Endothelial cell of umbilical vein (primary cell): Measurements from ENCODE around the gene HINT1. TPM values are rescaled to one million over a fixed set of nuclear protein-coding genes. Genes with fewer than 3 reads are reported as not detected.

ENCODE experiments used
- BruUV-seq: library from RNA; stranded (reverse); fragments of 400-500 nt; replicated peaks from 2 replicates; lab custom pipeline; 2021; lab: Mats Ljungman, UMichigan
- CTCF ChIA-PET: fragments of 300-600, 350-600 bp; sonication (Branson Sonifier 250); formaldehyde crosslinking; loops from one replicate; lab custom pipeline; 2021; ENCODE audit warnings: antibody characterized with exemption, inconsistent platforms; lab: Charles Lee
- POLR2A ChIA-PET: fragments of 300-600, 350-600 bp; sonication (Branson Sonifier 250); formaldehyde crosslinking; loops from one replicate; lab custom pipeline; 2021; ENCODE audit warnings: antibody characterized with exemption, inconsistent platforms; lab: Charles Lee
- DNase-seq: peaks from one replicate; pipeline ENCODE4 v3.0.0-alpha.2; 2011; ENCODE audit warnings: low read depth, low spot score
- FAIRE-seq: peaks from 2 replicates; lab custom pipeline; 2011; peaks lifted over from hg19 to GRCh38; lab: Jason Lieb, UNC
- H2AFZ ChIP-seq: 2 replicates; pipeline ENCODE4 v1.6.0; 2012; ENCODE audit warnings: low read depth, low read length, control low read depth, inconsistent platforms
- H3K27ac ChIP-seq: 2 replicates; pipeline ENCODE4 v1.5.1; 2011; ENCODE audit warnings: low read depth, mild to moderate bottlenecking, control low read depth, low read length, moderate library complexity; ENCODE audit not compliant: insufficient read depth
- H3K27me3 ChIP-seq, 2 experiments: 2 replicates each; pipeline versions ENCODE4 v1.6.0 to v1.6.1; 2011; ENCODE audit warnings: low read length in 2 of 2, mixed read lengths in 1 of 2; ENCODE audit not compliant: control insufficient read depth in 2 of 2, insufficient read depth in 2 of 2
- H3K36me3 ChIP-seq, 2 experiments: 2 replicates in 1 of 2; 3 replicates in 1 of 2; pipeline ENCODE4 v1.5.1; 2011; ENCODE audit warnings: low read length in 2 of 2, mild to moderate bottlenecking in 1 of 2, moderate library complexity in 1 of 2; ENCODE audit not compliant: control insufficient read depth in 2 of 2, insufficient read depth in 2 of 2; ENCODE audit errors: extremely low read depth in 1 of 2
- H3K4me1 ChIP-seq: 3 replicates; pipeline ENCODE4 v1.5.1; 2011; ENCODE audit warnings: mild to moderate bottlenecking, low read length; ENCODE audit not compliant: control insufficient read depth, insufficient read depth; ENCODE audit errors: extremely low read depth
- H3K4me2 ChIP-seq: 2 replicates; pipeline ENCODE4 v1.6.1; 2011; ENCODE audit warnings: low read length, control low read depth, mixed read lengths; ENCODE audit not compliant: insufficient read depth
- H3K4me3 ChIP-seq, 3 experiments: fragments of 200-600 bp in 1 of 3; sonication (generic), shearing (Covaris generic) in 1 of 3; replicated peaks in 1 of 3; 2 replicates each; pipeline ENCODE4 v1.5.1; 2011 to 2016; ENCODE audit warnings: control low read depth in 3 of 3, low read length in 3 of 3, mild to moderate bottlenecking in 2 of 3, inconsistent platforms in 1 of 3, low read depth in 1 of 3, moderate library complexity in 1 of 3; ENCODE audit not compliant: insufficient read depth in 1 of 3
- H3K79me2 ChIP-seq: 2 replicates; pipeline ENCODE4 v1.6.0; 2012; ENCODE audit warnings: low read length, inconsistent platforms; ENCODE audit not compliant: control insufficient read depth, insufficient read depth
- H3K9ac ChIP-seq: replicated peaks from 2 replicates; pipeline ENCODE3; 2011; ENCODE audit warnings: low read length, control low read depth; ENCODE audit not compliant: insufficient read depth; ENCODE audit errors: extremely low read depth
- H3K9me1 ChIP-seq: replicated peaks from 3 replicates; pipeline ENCODE4 v1.6.0; 2011; ENCODE audit warnings: mild to moderate bottlenecking, low read length; ENCODE audit not compliant: control insufficient read depth, insufficient read depth; ENCODE audit errors: extremely low read depth
- H3K9me3 ChIP-seq: replicated peaks from 2 replicates; pipeline ENCODE4 v1.5.1; 2012; ENCODE audit warnings: low read length, inconsistent platforms; ENCODE audit not compliant: control insufficient read depth, insufficient read depth
- H4K20me1 ChIP-seq: replicated peaks from 2 replicates; pipeline ENCODE3; 2011; ENCODE audit warnings: mild to moderate bottlenecking, low read length; ENCODE audit not compliant: control insufficient read depth, insufficient read depth; ENCODE audit errors: extremely low read depth
- CTCF ChIP-seq, 2 donors: IDR thresholded peaks; 1 replicate in 1 of 2; 2 replicates in 1 of 2; pipeline ENCODE4 v1.5.1; 2011; ENCODE audit warnings: low read length in 2 of 2, mild to moderate bottlenecking in 2 of 2, moderate library complexity in 2 of 2, control low read depth in 1 of 2, inconsistent platforms in 1 of 2, low read depth in 1 of 2; ENCODE audit not compliant: insufficient read depth in 1 of 2; ENCODE audit errors: extremely low read depth in 1 of 2
- EZH2 ChIP-seq: IDR thresholded peaks from 2 replicates; pipeline ENCODE4 v1.6.1; 2012; ENCODE audit warnings: borderline replicate concordance, low read depth, mild to moderate bottlenecking, moderate library complexity, low read length, inconsistent platforms; ENCODE audit not compliant: severe bottlenecking
- FOS ChIP-seq: IDR thresholded peaks from 2 replicates; pipeline ENCODE4 v1.6.1; 2011; ENCODE audit warnings: mild to moderate bottlenecking, low read length, moderate library complexity, borderline replicate concordance; ENCODE audit not compliant: insufficient read depth
- GATA2 ChIP-seq: IDR thresholded peaks from 2 replicates; pipeline ENCODE4 v1.7.0; 2011; ENCODE audit warnings: low read depth, mild to moderate bottlenecking, moderate library complexity, mixed read lengths, low read length; ENCODE audit not compliant: insufficient read length, insufficient read depth
- JUN ChIP-seq: IDR thresholded peaks from 2 replicates; pipeline ENCODE4 v1.6.1; 2011; ENCODE audit warnings: borderline replicate concordance, low read depth; ENCODE audit not compliant: insufficient read length, insufficient read depth
- MAX ChIP-seq: IDR thresholded peaks from 2 replicates; pipeline ENCODE4 v1.6.1; 2011; ENCODE audit not compliant: insufficient read depth, insufficient read length
- MYC ChIP-seq: IDR thresholded peaks from one replicate; pipeline ENCODE4 v1.6.1; 2011; ENCODE audit warnings: mild to moderate bottlenecking, low read depth, low read length
- POLR2A ChIP-seq: IDR thresholded peaks from 2 replicates; pipeline ENCODE4 v1.6.1; 2012; ENCODE audit warnings: low read depth, mild to moderate bottlenecking, control low read depth, low read length
- POLR2AphosphoS5 ChIP-seq: IDR thresholded peaks from 2 replicates; pipeline ENCODE4 v1.6.1; 2012; ENCODE audit warnings: low read depth, mild to moderate bottlenecking, control low read depth, low read length, moderate library complexity; ENCODE audit not compliant: insufficient read depth
- dilution Hi-C: fragments of 300-500 bp; cut with MboI; formaldehyde crosslinking; loops from one replicate; pipeline ENCODE4 v1.15.0; 2019; ENCODE audit warnings: low sequenced_read_pairs; ENCODE audit not compliant: extremely low pct_ligation_motif_present
- intact Hi-C: fragments of 100-400 bp; cut with micrococcal nuclease; formaldehyde crosslinking; loops from one replicate; pipeline ENCODE4 v1.10.0; 2022
- polyA plus RNA-seq, 4 experiments: library from polyadenylated mRNA; depleted of rRNA in 3 of 4; stranded (reverse) in 3 of 4; unstranded in 1 of 4; fragments of >200 nt; gene quantifications; 2 replicates each; pipeline versions ENCODE4 v1.2.1 to v1.2.3, GENCODE V29; 2011 to 2012; ENCODE audit warnings: missing spikeins in 1 of 4
- total RNA-seq: library from RNA; stranded (reverse); gene quantifications from 2 replicates; pipeline ENCODE4 v1.2.3, GENCODE V29; 2021

HINT1 gene
- total and polyA plus RNA-seq, 2 donors (not counting 3 experiments of a cell fraction or from before 2014, with no cell fraction given), result 221 to 423 TPM

- Histone ChIP-seq H3K79me2 (no peaks in the 10 kb centered on the region), H3K9me3 (no peaks in the 10 kb centered on the region), H3K27ac (no peak overlapping the region), H3K4me3 (no peak overlapping the region), H3K9ac (no peak overlapping the region), H3K36me3 (no peaks in the 10 kb centered on the region), H3K4me1 (peaks cover 6% of the 10 kb centered on the region), H3K27me3 (no peaks in the 10 kb centered on the region), H3K4me2 (no peak overlapping the region), H4K20me1 (no peaks in the 10 kb centered on the region), H3K9me1 (no peaks in the 10 kb centered on the region), H2AFZ (no peak overlapping the region)
- dilution Hi-C loops (no loop called here), intact Hi-C loops (no loop called here)
- no TSS peak for BruUV-seq
- FAIRE-seq, result no peak
- ChIA-PET POLR2A (no interaction called here), CTCF (interaction anchor here (1.1 to 1.2 kb wide), 2 partner anchors 11 to 26 kb away, joined by 3 to 4 read pairs; no protein-coding TSS in a partner anchor)
- DNase-seq, result no peak
- TF ChIP-seq FOS, result no peak
- no peak for TF ChIP-seq MYC
- TF ChIP-seq POLR2A, result no peak
- no peak for TF ChIP-seq JUN
- no peak for TF ChIP-seq MAX
- no peak for TF ChIP-seq POLR2AphosphoS5
- no peak for TF ChIP-seq GATA2
- no peak for TF ChIP-seq CTCF (IDR thresholded peaks at IDR 0.05; ENCODE audit: extremely low read depth in 1 of 2, insufficient read depth in 1 of 2, low read depth in 1 of 2, low read length in 2 of 2)
- no peak for TF ChIP-seq EZH2
These were observed 30.6 kb upstream of the HINT1 start for GRCh38 chr5:131195696-131196095.
